Panc1 (cell line): ENCODE measurements around the gene BORCS8. TPM values are rescaled to one million over a fixed set of nuclear protein-coding genes. Genes with fewer than 3 reads are reported as not detected.

ENCODE experiments used
- ATAC-seq: fragments of 200-7000 bp; cut with Tn5 transposase; 2 replicates; pipeline ENCODE4 v1.9.1; 2020; ENCODE audit warnings: mild to moderate bottlenecking, moderate library complexity
- BruUV-seq: library from RNA; stranded (reverse); fragments of 400-500 nt; replicated peaks from 2 replicates; lab custom pipeline; 2021; lab: Mats Ljungman, UMichigan
- CTCF ChIA-PET: fragments of 300-600 bp; sonication (Branson Sonifier 250); formaldehyde crosslinking; loops from one replicate; lab custom pipeline; 2022; ENCODE audit warnings: antibody characterized with exemption; lab: Charles Lee
- POLR2A ChIA-PET: fragments of 300-600 bp; sonication (Branson Sonifier 250); formaldehyde crosslinking; loops from one replicate; lab custom pipeline; 2022; ENCODE audit warnings: antibody characterized with exemption; lab: Charles Lee
- DNase-seq: peaks from one replicate; pipeline ENCODE4 v3.0.0-alpha.2; 2010; ENCODE audit warnings: low read depth, low spot score
- H3K27ac ChIP-seq: 2 replicates; pipeline ENCODE4 v1.5.1; 2011; ENCODE audit warnings: mild to moderate bottlenecking, low read length, inconsistent platforms
- H3K27me3 ChIP-seq: fragments of 200-500 bp; sonication (Bioruptor generic); 2 replicates; pipeline ENCODE4 v1.6.0; 2014; ENCODE audit warnings: low read length, inconsistent platforms; ENCODE audit not compliant: control insufficient read depth, insufficient read depth
- H3K36me3 ChIP-seq: fragments of 200-500 bp; sonication (Bioruptor generic); 2 replicates; pipeline ENCODE4 v1.5.1; 2014; ENCODE audit warnings: inconsistent platforms, mild to moderate bottlenecking, low read length, moderate library complexity; ENCODE audit not compliant: control insufficient read depth, insufficient read depth
- H3K4me1 ChIP-seq: 2 replicates; pipeline ENCODE4 v1.5.1; 2011; ENCODE audit warnings: inconsistent platforms, mild to moderate bottlenecking, low read length, moderate library complexity; ENCODE audit not compliant: control insufficient read depth, insufficient read depth
- H3K4me3 ChIP-seq, 2 experiments: 2 replicates each; pipeline ENCODE4 v1.5.1; 2011 to 2012; ENCODE audit warnings: low read depth in 2 of 2, low read length in 2 of 2, mild to moderate bottlenecking in 2 of 2, inconsistent platforms in 1 of 2, moderate library complexity in 1 of 2
- H3K9me3 ChIP-seq: fragments of 200-500 bp; sonication (Bioruptor generic); 2 replicates; pipeline ENCODE4 v1.5.1; 2014; ENCODE audit warnings: low read depth, mild to moderate bottlenecking, inconsistent platforms, low read length, moderate library complexity; ENCODE audit not compliant: control insufficient read depth, insufficient read depth
- CTCF ChIP-seq: fragments of 450-650 bp; IDR thresholded peaks from 2 replicates; pipeline ENCODE4 v1.5.1; 2017; ENCODE audit warnings: mild to moderate bottlenecking
- POLR2AphosphoS5 ChIP-seq: IDR thresholded peaks from 2 replicates; pipeline ENCODE4 v1.6.1; 2012; ENCODE audit warnings: mild to moderate bottlenecking, low read depth, low read length, moderate library complexity
- REST ChIP-seq, 2 experiments: IDR thresholded peaks; 2 replicates each; pipeline ENCODE4 v1.6.1; 2011 to 2012; ENCODE audit warnings: low read depth in 2 of 2, control low read depth in 1 of 2, low read length in 1 of 2, mild to moderate bottlenecking in 1 of 2, moderate library complexity in 1 of 2; ENCODE audit not compliant: insufficient read depth in 1 of 2
- SIN3A ChIP-seq: IDR thresholded peaks from 2 replicates; pipeline ENCODE4 v1.6.1; 2012; ENCODE audit warnings: low read depth, mild to moderate bottlenecking, low read length, moderate library complexity, borderline replicate concordance; ENCODE audit not compliant: insufficient read depth
- TCF7L2 ChIP-seq: IDR thresholded peaks from 2 replicates; pipeline ENCODE4 v1.6.1; 2011; ENCODE audit warnings: mild to moderate bottlenecking, low read depth, low read length, inconsistent platforms
- in situ Hi-C: cut with HindIII; loops from 2 replicates; pipeline ENCODE4 v1.10.0; 2016; ENCODE audit warnings: low sequenced_read_pairs, low pct_unique_long_range_greater_than_20kb
- intact Hi-C: fragments of 100-400 bp; cut with micrococcal nuclease; formaldehyde crosslinking; loops from one replicate; pipeline ENCODE4 v1.10.0; 2022; ENCODE audit not compliant: unreplicated experiment
- total RNA-seq: library from RNA; stranded (reverse); gene quantifications from one replicate; pipeline ENCODE4 v1.2.1, GENCODE V29; 2021; ENCODE audit not compliant: unreplicated experiment

BORCS8 gene
- total RNA-seq, 1 experiment from 2014 or later: 37.8 TPM

GRCh38 chr19:19226663-19227062 lies 34.7 kb upstream of the BORCS8 start:
- ATAC-seq (no peak), DNase-seq (no peak)
- BruUV-seq: no TSS peak
- ChIA-PET CTCF (no interaction called here), POLR2A (no interaction called here)
- Histone ChIP-seq H3K27ac (no peak overlapping the region), H3K36me3 (no peaks in the 10 kb centered on the region), H3K27me3 (no peaks in the 10 kb centered on the region), H3K9me3 (no peaks in the 10 kb centered on the region), H3K4me1 (peaks cover 4% of the 10 kb centered on the region; the same call in 1 of the 2 replicates), H3K4me3 (no peak overlapping the region)
- in situ Hi-C loops (no loop called here), intact Hi-C loops (no loop called here)
- TF ChIP-seq REST (IDR thresholded peaks at IDR 0.05; ENCODE audit: insufficient read depth in 1 of 2, low read depth in 2 of 2, low read length in 1 of 2): no peak
- TF ChIP-seq CTCF: no peak
- no peak for TF ChIP-seq TCF7L2
- TF ChIP-seq POLR2AphosphoS5: no peak
- TF ChIP-seq SIN3A: no peak

GRCh38 chr19:19226204-19226603 lies 34.3 kb upstream of the BORCS8 start:
- DNase-seq: no peak
- H3K27ac ChIP-seq: no peak overlapping the region
- H3K4me1 ChIP-seq: peaks cover 4% of the 10 kb centered on the region; the same call in 1 of the 2 replicates
- H3K27me3 ChIP-seq: no peaks in the 10 kb centered on the region
- intact Hi-C loops: no loop called here
- BruUV-seq: no TSS peak
- no peaks in the 10 kb centered on the region for H3K9me3 ChIP-seq
- TF ChIP-seq REST (IDR thresholded peaks at IDR 0.05; ENCODE audit: insufficient read depth in 1 of 2, low read depth in 2 of 2, low read length in 1 of 2): no peak
- TF ChIP-seq TCF7L2: no peak
- no peak for TF ChIP-seq POLR2AphosphoS5
- TF ChIP-seq CTCF: no peak
- no peak for TF ChIP-seq SIN3A
- ATAC-seq: no peak
- H3K36me3 ChIP-seq: no peaks in the 10 kb centered on the region
- CTCF ChIA-PET: no interaction called here
- in situ Hi-C loops: no loop called here
- no peak overlapping the region for H3K4me3 ChIP-seq
- POLR2A ChIA-PET: no interaction called here
